HepG2 (cell line): ENCODE measurements around the gene NUBP1. TPM values are rescaled to one million over a fixed set of nuclear protein-coding genes. Genes with fewer than 3 reads are reported as not detected.

Source experiments
- CREB1 ChIP-seq, 2 experiments: fragments of 450-650 bp in 1 of 2; IDR thresholded peaks; 2 replicates each; pipeline ENCODE4 v1.6.1; 2016 to 2017; ENCODE audit warnings: control low read depth in 1 of 2, mild to moderate bottlenecking in 1 of 2, missing compliant biosample characterization in 1 of 2, missing genetic modification characterization in 1 of 2
- DMAP1 ChIP-seq: IDR thresholded peaks from 2 replicates; pipeline ENCODE4 v1.6.1; 2016
- GATAD2A ChIP-seq: IDR thresholded peaks from 2 replicates; pipeline ENCODE4 v1.6.1; 2016
- IKZF1 ChIP-seq: fragments of 450-650 bp; IDR thresholded peaks from 2 replicates; pipeline ENCODE4 v1.7.1; 2016
- NFIC ChIP-seq: IDR thresholded peaks from 2 replicates; pipeline ENCODE4 v1.6.1; 2012; ENCODE audit warnings: mild to moderate bottlenecking, low read length, inconsistent platforms
- PATZ1 ChIP-seq: sonication (generic); formaldehyde crosslinking; IDR thresholded peaks from 2 replicates; pipeline ENCODE4 v1.4.0; 2020; ENCODE audit warnings: missing genetic modification reagents
- PCBP1 ChIP-seq: fragments of 200-400 bp; formaldehyde crosslinking; IDR thresholded peaks from 2 replicates; pipeline ENCODE4 v1.6.1; 2017; ENCODE audit warnings: mild to moderate bottlenecking, low read depth, low read length, borderline replicate concordance
- YY1 ChIP-seq: IDR thresholded peaks from 2 replicates; pipeline ENCODE4 v1.6.1; 2011; ENCODE audit warnings: low read length, low read depth, moderate library complexity, mild to moderate bottlenecking; ENCODE audit not compliant: insufficient read depth, insufficient replicate concordance
- ZBTB20 ChIP-seq: sonication (generic); formaldehyde crosslinking; IDR thresholded peaks from 2 replicates; pipeline ENCODE4 v1.8.1; 2023; ENCODE audit warnings: missing genetic modification reagents, low read depth, mild to moderate bottlenecking, borderline replicate concordance
- ZFY ChIP-seq: sonication (generic); formaldehyde crosslinking; IDR thresholded peaks from 2 replicates; pipeline ENCODE4 v1.4.0; 2020; ENCODE audit warnings: missing genetic modification reagents
- ZNF431 ChIP-seq: sonication (generic); formaldehyde crosslinking; IDR thresholded peaks from 2 replicates; pipeline ENCODE4 v1.9.0; 2022; ENCODE audit warnings: missing genetic modification reagents, low read depth, mild to moderate bottlenecking, borderline replicate concordance
- ZNF441 ChIP-seq: sonication (generic); formaldehyde crosslinking; IDR thresholded peaks from 2 replicates; pipeline ENCODE4 v1.7.0; 2021; ENCODE audit warnings: missing genetic modification reagents, borderline replicate concordance
- ZNF550 ChIP-seq: sonication (generic); formaldehyde crosslinking; IDR thresholded peaks from 2 replicates; pipeline ENCODE4 v1.4.0; 2020; ENCODE audit warnings: mild to moderate bottlenecking, missing genetic modification reagents, borderline replicate concordance
- ZNF672 ChIP-seq: sonication (generic); formaldehyde crosslinking; IDR thresholded peaks from 2 replicates; pipeline ENCODE4 v1.8.1; 2022; ENCODE audit warnings: missing genetic modification reagents
- ZSCAN12 ChIP-seq: sonication (generic); formaldehyde crosslinking; IDR thresholded peaks from 2 replicates; pipeline ENCODE4 v1.9.0; 2021; ENCODE audit warnings: mild to moderate bottlenecking, missing genetic modification reagents
- polyA plus RNA-seq, 8 experiments: library from polyadenylated mRNA; depleted of rRNA in 3 of 8; stranded (reverse) in 7 of 8; unstranded in 1 of 8; fragments of >200 nt; fragmentation: Illumina TruSeq in 4 of 8; extraction: Trizol in 4 of 8; gene quantifications; 2 replicates each; pipeline versions ENCODE4 v1.2.1 to v1.2.3, GENCODE V29; 2011 to 2016; ENCODE audit warnings: low read depth in 4 of 8, missing spikeins in 1 of 8, mixed read lengths in 1 of 8; ENCODE audit not compliant: insufficient read depth in 1 of 8
- total RNA-seq, 5 experiments: library from RNA; depleted of rRNA; stranded (reverse); fragments of >200 nt; fragmentation: Illumina TruSeq; extraction: Trizol; gene quantifications; 2 replicates each; pipeline ENCODE4 v1.2.3, GENCODE V29; 2016; ENCODE audit warnings: low read depth in 1 of 5
- TF ChIP-seq, protein P1 (sequence below): sonication (generic); formaldehyde crosslinking; conservative IDR thresholded peaks from 2 replicates; pipeline ENCODE4 v1.4.0; 2020; ENCODE audit warnings: missing genetic modification reagents
- TF ChIP-seq, protein P2 (sequence below): sonication (generic); formaldehyde crosslinking; IDR thresholded peaks from 2 replicates; pipeline ENCODE4 v1.4.0; 2020; ENCODE audit warnings: missing genetic modification reagents, borderline replicate concordance
- TF ChIP-seq, protein P3 (sequence below): sonication (generic); formaldehyde crosslinking; IDR thresholded peaks from 2 replicates; pipeline ENCODE4 v1.9.0; 2021; ENCODE audit warnings: missing genetic modification reagents, mild to moderate bottlenecking, borderline replicate concordance
- TF ChIP-seq, protein P4 (sequence below): sonication (generic); formaldehyde crosslinking; IDR thresholded peaks from 2 replicates; pipeline ENCODE4 v1.4.0; 2020; ENCODE audit warnings: mild to moderate bottlenecking, low read depth, missing genetic modification reagents

NUBP1 gene
- total and polyA plus RNA-seq, 2 of the 13 experiments (the other 11 are each of a cell fraction or from before 2014, with no cell fraction given), result 53.5 to 70.4 TPM

GRCh38 chr16:10743610-10744369 lies at the start of gene NUBP1 (continued):
- TF ChIP-seq GATAD2A (CRISPR knock-in tag) (peak; percentile 53; the same call in 1 of the 2 replicates), ZNF550 (0 out of 2 replicates have a peak, but pooled peaks have one; percentile 92), DMAP1 (CRISPR knock-in tag) (peak; percentile 98), ZFY (peak; percentile 99), NFIC (no peak; the same call in 1 of the 2 replicates), CREB1 (IDR thresholded peaks at IDR 0.05) (peak; percentile 74), CREB1 (CRISPR knock-in tag; IDR thresholded peaks at IDR 0.05) (peak; percentile 87), PCBP1 (peak; percentile 98), ZNF431 (CRISPR knock-in tag) (peak; percentile 98), YY1 (peak; percentile 81), ZNF672 (no peak), ZSCAN12 (CRISPR knock-in tag) (peak; percentile 19; the same call in 1 of the 2 replicates), PATZ1 (CRISPR knock-in tag) (peak; percentile 86), ZNF441 (peak; percentile 67), ZBTB20 (CRISPR knock-in tag) (peak; percentile 82; the same call in 1 of the 2 replicates), IKZF1 (no peak)
- TF ChIP-seq, protein P1, sequence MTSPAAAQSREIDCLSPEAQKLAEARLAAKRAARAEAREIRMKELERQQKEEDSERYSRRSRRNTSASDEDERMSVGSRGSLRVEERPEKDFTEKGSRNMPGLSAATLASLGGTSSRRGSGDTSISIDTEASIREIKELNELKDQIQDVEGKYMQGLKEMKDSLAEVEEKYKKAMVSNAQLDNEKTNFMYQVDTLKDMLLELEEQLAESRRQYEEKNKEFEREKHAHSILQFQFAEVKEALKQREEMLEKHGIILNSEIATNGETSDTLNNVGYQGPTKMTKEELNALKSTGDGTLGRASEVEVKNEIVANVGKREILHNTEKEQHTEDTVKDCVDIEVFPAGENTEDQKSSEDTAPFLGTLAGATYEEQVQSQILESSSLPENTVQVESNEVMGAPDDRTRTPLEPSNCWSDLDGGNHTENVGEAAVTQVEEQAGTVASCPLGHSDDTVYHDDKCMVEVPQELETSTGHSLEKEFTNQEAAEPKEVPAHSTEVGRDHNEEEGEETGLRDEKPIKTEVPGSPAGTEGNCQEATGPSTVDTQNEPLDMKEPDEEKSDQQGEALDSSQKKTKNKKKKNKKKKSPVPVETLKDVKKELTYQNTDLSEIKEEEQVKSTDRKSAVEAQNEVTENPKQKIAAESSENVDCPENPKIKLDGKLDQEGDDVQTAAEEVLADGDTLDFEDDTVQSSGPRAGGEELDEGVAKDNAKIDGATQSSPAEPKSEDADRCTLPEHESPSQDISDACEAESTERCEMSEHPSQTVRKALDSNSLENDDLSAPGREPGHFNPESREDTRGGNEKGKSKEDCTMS (CRISPR knock-in tag), result no peak
- TF ChIP-seq, protein P2, sequence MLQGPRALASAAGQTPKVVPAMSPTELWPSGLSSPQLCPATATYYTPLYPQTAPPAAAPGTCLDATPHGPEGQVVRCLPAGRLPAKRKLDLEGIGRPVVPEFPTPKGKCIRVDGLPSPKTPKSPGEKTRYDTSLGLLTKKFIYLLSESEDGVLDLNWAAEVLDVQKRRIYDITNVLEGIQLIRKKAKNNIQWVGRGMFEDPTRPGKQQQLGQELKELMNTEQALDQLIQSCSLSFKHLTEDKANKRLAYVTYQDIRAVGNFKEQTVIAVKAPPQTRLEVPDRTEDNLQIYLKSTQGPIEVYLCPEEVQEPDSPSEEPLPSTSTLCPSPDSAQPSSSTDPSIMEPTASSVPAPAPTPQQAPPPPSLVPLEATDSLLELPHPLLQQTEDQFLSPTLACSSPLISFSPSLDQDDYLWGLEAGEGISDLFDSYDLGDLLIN (CRISPR knock-in tag), result peak; percentile 53; the same call in 1 of the 2 replicates
- TF ChIP-seq, protein P3, sequence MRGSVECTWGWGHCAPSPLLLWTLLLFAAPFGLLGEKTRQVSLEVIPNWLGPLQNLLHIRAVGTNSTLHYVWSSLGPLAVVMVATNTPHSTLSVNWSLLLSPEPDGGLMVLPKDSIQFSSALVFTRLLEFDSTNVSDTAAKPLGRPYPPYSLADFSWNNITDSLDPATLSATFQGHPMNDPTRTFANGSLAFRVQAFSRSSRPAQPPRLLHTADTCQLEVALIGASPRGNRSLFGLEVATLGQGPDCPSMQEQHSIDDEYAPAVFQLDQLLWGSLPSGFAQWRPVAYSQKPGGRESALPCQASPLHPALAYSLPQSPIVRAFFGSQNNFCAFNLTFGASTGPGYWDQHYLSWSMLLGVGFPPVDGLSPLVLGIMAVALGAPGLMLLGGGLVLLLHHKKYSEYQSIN, result peak; percentile 39; the same call in 1 of the 2 replicates
- TF ChIP-seq, protein P4, sequence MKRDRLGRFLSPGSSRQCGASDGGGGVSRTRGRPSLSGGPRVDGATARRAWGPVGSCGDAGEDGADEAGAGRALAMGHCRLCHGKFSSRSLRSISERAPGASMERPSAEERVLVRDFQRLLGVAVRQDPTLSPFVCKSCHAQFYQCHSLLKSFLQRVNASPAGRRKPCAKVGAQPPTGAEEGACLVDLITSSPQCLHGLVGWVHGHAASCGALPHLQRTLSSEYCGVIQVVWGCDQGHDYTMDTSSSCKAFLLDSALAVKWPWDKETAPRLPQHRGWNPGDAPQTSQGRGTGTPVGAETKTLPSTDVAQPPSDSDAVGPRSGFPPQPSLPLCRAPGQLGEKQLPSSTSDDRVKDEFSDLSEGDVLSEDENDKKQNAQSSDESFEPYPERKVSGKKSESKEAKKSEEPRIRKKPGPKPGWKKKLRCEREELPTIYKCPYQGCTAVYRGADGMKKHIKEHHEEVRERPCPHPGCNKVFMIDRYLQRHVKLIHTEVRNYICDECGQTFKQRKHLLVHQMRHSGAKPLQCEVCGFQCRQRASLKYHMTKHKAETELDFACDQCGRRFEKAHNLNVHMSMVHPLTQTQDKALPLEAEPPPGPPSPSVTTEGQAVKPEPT (CRISPR knock-in tag), result peak; percentile 98
